Esophagus muscularis mucosa (tissue), 3 donors: Measurements from ENCODE around the gene CYS1.

ENCODE experiments used
- CTCF ChIP-seq, 3 experiments: fragments of 200-600 bp in 2 of 3; fragments of 450-650 bp in 1 of 3; sonication (generic) in 2 of 3; IDR thresholded peaks; one replicate each; pipeline ENCODE4 v1.5.1; 2017 to 2019; ENCODE audit warnings: antibody characterized with exemption in 3 of 3, mild to moderate bottlenecking in 2 of 3, moderate library complexity in 1 of 3
- POLR2A ChIP-seq: fragments of 450-650 bp; IDR thresholded peaks from one replicate; pipeline ENCODE4 v1.6.1; 2017; ENCODE audit warnings: antibody characterized with exemption, moderate library complexity, mild to moderate bottlenecking, low read depth

GRCh38 chr2:10009811-10010781 is 70.1 kb downstream of the CYS1 start:
- TF ChIP-seq POLR2A, result no peak
- no peak for TF ChIP-seq CTCF (IDR thresholded peaks at IDR 0.05)
